ENCODE results near the gene GBE1. TPM values are rescaled to one million over a fixed set of nuclear protein-coding genes. Genes with fewer than 3 reads are reported as not detected.

Gene GBE1
- polyA plus RNA-seq, 3 donors, result 7.7 to 21.7 (median 19.1) TPM

GRCh38 chr3:81788610-81789009 is 27.2 kb upstream of the GBE1 start:
- intact Hi-C loops (cut with micrococcal nuclease), result no loop called here
- Histone ChIP-seq H3K9me3 (replicated peaks in 1 of 2; ENCODE audit: control insufficient read depth in 1 of 2, insufficient read depth in 1 of 2, low read length in 2 of 2) (no peaks in the 10 kb centered on the region), H3K4me2 (replicated peaks; ENCODE audit: extremely low read depth, low read length, poor library complexity, severe bottlenecking) (no peak overlapping the region), H3K4me3 (replicated peaks in 1 of 3; ENCODE audit: low read depth in 2 of 3, low read length in 3 of 3) (no peak overlapping the region), H4K20me1 (ENCODE audit: insufficient read depth, low read length) (no peaks in the 10 kb centered on the region), H3K79me2 (ENCODE audit: insufficient read depth, low read length) (no peaks in the 10 kb centered on the region), H2AFZ (ENCODE audit: insufficient read depth, low read depth, low read length, poor library complexity, severe bottlenecking) (no peak overlapping the region), H3K36me3 (replicated peaks in 1 of 2; ENCODE audit: control insufficient read depth in 1 of 2, insufficient read depth in 2 of 2, low read length in 2 of 2) (no peaks in the 10 kb centered on the region), H3K4me1 (ENCODE audit: control insufficient read depth in 1 of 2, insufficient read depth in 2 of 2, low read length in 2 of 2) (peaks cover 5 to 6% of the 10 kb centered on the region in 2 donors), H3K27ac (ENCODE audit: low read depth in 1 of 2, low read length in 2 of 2) (no peak overlapping the region), H3K9ac (ENCODE audit: insufficient read depth, low read length, poor library complexity, severe bottlenecking) (no peak overlapping the region), H3K27me3 (ENCODE audit: control insufficient read depth in 2 of 2, insufficient read depth in 2 of 2, low read length in 2 of 2) (no peaks in the 10 kb centered on the region)
- Mint-ChIP-seq H3K27me3 (ENCODE audit: low read depth in 3 of 3) (peaks cover 0 to 1% (median 0%) of the 10 kb centered on the region in 3 donors), H3K4me3 (no peak overlapping the region), H3K27ac (no peak overlapping the region), H3K4me1 (peaks cover 8% of the 10 kb centered on the region), H3K9me3 (peaks cover 0 to 1% (median 0%) of the 10 kb centered on the region in 7 donors), H3K36me3 (no peaks in the 10 kb centered on the region)
- DNase-seq, result no peak
- TF ChIP-seq CTCF (IDR thresholded peaks at IDR 0.05), result no peak
- no CpG with 5 or more reads among the region's 2 CpGs for WGBS (ENCODE audit: insufficient coverage)

- Histone ChIP-seq H3K27me3 (ENCODE audit: control insufficient read depth in 2 of 2, insufficient read depth in 2 of 2, low read length in 2 of 2) (no peaks in the 10 kb centered on the region), H2AFZ (ENCODE audit: insufficient read depth, low read depth, low read length, poor library complexity, severe bottlenecking) (no peak overlapping the region), H3K4me3 (replicated peaks in 1 of 3; ENCODE audit: low read depth in 2 of 3, low read length in 3 of 3) (no peak overlapping the region), H3K4me2 (replicated peaks; ENCODE audit: extremely low read depth, low read length, poor library complexity, severe bottlenecking) (no peak overlapping the region), H3K4me1 (ENCODE audit: control insufficient read depth in 1 of 2, insufficient read depth in 2 of 2, low read length in 2 of 2) (peaks cover 5 to 6% of the 10 kb centered on the region in 2 donors), H3K79me2 (ENCODE audit: insufficient read depth, low read length) (no peaks in the 10 kb centered on the region), H3K36me3 (replicated peaks in 1 of 2; ENCODE audit: control insufficient read depth in 1 of 2, insufficient read depth in 2 of 2, low read length in 2 of 2) (no peaks in the 10 kb centered on the region), H3K9ac (ENCODE audit: insufficient read depth, low read length, poor library complexity, severe bottlenecking) (no peak overlapping the region), H4K20me1 (ENCODE audit: insufficient read depth, low read length) (no peaks in the 10 kb centered on the region), H3K27ac (ENCODE audit: low read depth in 1 of 2, low read length in 2 of 2) (no peak overlapping the region), H3K9me3 (replicated peaks in 1 of 2; ENCODE audit: control insufficient read depth in 1 of 2, insufficient read depth in 1 of 2, low read length in 2 of 2) (no peaks in the 10 kb centered on the region)
- no peak overlapping the region for H3K4me3 Mint-ChIP-seq
- 100% methylated on average over 1 of the region's 2 CpGs for WGBS (ENCODE audit: insufficient coverage)
- intact Hi-C loops (cut with micrococcal nuclease), result no loop called here
- peaks cover 0 to 1% (median 0%) of the 10 kb centered on the region in 3 donors for H3K27me3 Mint-ChIP-seq (ENCODE audit: low read depth in 3 of 3)
- no peak for TF ChIP-seq CTCF (IDR thresholded peaks at IDR 0.05)
- H3K4me1 Mint-ChIP-seq, result peaks cover 8% of the 10 kb centered on the region
- peaks cover 0 to 2% (median 0%) of the 10 kb centered on the region in 7 donors for H3K9me3 Mint-ChIP-seq
- no peak for DNase-seq
- H3K36me3 Mint-ChIP-seq, result no peaks in the 10 kb centered on the region
- no peak overlapping the region for H3K27ac Mint-ChIP-seq
Observed at GRCh38 chr3:81788044-81788443, 26.6 kb upstream of the GBE1 start.

Data from CD14-positive monocyte (primary cell).